GM19035 (cell line): ENCODE results near the gene GOLIM4.
"Not testable (repeated sequence)": the region's sequence is repeated elsewhere in the genome, so short reads cannot be mapped to it uniquely, and the experiment has no call there.

ENCODE experiments used
- ATAC-seq: cut with Tn5 transposase; IDR thresholded peaks from one replicate; pipeline ENCODE4 v1.9.1; 2021; ENCODE audit not compliant: unreplicated experiment

The GOLIM4 gene, protein sequence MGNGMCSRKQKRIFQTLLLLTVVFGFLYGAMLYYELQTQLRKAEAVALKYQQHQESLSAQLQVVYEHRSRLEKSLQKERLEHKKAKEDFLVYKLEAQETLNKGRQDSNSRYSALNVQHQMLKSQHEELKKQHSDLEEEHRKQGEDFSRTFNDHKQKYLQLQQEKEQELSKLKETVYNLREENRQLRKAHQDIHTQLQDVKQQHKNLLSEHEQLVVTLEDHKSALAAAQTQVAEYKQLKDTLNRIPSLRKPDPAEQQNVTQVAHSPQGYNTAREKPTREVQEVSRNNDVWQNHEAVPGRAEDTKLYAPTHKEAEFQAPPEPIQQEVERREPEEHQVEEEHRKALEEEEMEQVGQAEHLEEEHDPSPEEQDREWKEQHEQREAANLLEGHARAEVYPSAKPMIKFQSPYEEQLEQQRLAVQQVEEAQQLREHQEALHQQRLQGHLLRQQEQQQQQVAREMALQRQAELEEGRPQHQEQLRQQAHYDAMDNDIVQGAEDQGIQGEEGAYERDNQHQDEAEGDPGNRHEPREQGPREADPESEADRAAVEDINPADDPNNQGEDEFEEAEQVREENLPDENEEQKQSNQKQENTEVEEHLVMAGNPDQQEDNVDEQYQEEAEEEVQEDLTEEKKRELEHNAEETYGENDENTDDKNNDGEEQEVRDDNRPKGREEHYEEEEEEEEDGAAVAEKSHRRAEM

DNA sequence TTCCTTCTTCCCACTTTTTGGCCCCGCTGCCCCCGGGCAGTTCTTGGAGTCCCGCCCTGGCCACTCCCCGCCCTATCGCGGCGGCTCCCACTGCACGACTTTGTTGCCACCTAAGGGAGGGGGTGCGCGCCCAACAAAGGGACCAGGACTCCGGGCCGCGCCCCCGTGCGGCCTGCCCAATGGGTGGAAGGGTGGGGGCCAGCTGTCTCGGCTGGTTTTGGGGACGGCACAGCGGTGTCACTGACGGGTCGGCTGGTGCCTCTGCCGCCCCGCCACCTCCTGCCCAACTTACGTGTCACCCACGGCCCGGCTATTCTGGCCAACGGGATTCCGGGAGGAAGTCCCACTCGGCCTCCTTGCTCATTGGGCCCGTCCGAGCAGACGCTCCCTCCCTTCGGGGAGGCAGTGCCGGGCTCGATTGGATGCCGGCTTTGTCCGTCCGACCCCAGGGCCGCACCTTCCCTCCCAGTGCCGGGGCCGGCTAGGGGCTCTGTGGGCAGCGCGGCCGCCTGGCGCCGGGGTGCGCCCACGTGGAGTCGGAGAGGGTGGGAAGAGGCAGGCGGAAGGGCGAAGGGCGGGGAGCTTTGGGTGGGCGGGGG, at the start of gene GOLIM4:
GOLIM4 (minus strand) TSS at position 314 of the 599 bp plus-strand sequence. CDS start 639 bp downstream, outside the sequence.
- ATAC-seq = peak; percentile 82

DNA sequence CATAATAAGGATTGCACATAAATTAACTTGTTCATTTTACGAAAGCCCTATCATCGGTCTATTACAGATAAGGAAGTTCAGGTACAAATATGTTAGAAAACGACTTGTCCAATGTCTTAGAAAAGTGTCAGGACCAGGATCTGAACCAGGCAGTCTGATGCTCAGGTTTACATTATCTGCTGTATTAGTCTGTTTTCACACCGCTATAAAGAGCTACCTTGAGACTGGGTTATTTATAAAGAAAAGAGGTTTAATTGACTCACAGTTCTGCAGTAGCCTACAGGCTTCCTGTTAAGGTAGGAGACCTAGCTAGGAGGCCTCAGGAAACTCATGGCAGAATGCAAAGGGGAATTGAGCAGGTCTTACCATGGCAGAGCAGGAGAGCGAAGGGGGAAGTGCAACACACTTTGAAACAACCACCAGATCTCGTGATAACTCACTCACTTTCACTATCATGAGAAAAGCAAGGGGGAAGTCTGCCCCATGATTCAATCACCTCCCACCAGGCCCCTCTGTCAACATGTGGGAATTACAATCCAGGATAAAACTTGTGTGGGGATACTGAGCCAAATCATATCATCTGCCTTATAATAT, 45.8 kb upstream of the GOLIM4 start:
- ATAC-seq = no peak

DNA sequence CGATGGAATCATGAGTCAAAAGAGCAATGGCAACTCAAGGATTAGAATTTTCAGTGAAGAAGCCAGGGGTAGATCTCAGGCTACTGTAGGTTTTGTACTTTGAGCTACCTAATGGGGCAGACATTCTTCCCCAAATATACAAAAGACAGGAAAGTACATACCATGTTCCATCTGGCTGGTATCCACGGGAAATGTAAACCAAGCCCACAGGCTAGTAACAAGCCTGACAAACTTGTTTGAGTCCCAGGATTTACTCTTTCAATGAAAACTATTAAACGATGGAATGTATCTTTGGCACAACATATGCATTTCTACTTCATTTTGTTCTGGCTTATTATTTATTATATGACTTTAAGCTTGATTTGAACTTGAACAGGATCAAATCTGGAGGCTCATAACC, 44.2 kb upstream of the GOLIM4 start:
- no peak for ATAC-seq

DNA sequence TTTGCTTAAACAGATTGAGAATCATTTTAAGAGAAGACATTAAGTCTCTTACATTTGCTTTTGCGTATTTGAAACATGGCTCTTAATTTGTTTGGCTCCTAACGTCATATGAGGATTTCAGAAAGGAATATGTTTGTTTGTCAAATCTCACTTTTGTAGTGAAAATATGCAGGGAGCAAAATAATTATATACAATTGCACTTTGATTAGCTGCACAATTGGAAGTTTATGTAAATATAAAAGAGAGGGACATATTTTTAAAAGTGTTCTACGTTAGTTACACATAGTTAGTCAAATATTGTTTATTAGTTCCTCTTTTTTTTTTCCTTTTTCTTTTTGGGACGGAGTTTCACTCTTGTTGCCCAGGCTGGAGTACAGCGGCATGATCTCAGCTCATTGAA, 42.7 kb upstream of the GOLIM4 start:
- ATAC-seq = no peak

DNA sequence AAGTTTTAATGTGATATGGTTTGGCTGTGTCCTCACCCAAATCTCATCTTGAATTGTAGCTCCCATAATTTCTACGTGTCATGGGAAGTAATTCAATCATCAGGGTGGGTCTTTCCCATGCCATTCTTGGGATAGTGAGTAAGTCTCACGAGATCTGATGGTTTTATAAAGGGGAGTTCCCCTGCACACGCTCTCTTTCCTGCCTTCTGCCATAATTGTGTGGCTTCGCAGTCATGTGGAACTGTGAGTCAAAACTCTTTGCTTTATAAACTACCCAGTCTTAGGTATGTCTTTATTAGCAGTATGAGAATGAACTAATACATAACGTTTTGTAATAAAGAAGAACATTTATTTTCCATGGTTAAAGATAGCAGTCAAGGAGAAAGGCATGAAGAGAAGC, 39.2 kb upstream of the GOLIM4 start:
- ATAC-seq = no peak

DNA sequence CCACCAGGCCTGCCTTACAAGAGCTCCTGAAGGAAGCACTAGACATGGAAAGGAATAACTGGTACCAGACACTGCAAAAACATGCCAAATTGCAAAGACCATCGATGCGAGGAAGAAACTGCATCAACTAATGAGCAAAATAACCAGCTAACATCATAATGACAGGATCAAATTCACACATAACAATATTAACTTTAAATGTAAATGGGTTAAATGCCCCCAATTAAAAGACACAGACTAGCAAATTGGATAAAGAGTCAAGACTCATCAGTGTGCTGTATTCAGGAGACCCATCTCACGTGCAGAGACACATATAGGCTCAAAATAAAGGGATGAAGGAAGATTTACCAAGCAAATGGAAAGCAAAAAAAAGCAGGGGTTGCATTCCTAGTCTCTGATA, 34.5 kb upstream of the GOLIM4 start:
- ATAC-seq = not testable (repeated sequence)

DNA sequence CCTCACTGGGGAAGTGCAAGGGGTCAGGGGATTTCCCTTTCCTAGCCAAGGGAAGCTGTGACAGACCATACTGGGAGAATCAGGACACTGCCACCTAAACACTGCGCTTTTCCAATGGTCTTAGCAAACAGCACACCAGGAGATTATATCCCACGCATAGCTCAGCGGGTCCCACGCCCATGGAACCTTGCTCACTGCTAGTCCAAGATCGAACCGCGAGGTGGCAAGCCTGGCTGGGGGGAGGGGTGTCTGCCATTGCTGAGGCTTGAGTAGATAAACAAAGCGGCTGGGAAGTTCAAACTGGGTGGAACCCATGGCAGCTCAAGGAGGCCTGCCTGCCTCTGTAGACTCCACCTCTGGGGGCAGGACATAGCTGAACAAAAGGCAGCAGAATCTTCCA, 32.7 kb upstream of the GOLIM4 start:
- not testable (repeated sequence) for ATAC-seq

DNA sequence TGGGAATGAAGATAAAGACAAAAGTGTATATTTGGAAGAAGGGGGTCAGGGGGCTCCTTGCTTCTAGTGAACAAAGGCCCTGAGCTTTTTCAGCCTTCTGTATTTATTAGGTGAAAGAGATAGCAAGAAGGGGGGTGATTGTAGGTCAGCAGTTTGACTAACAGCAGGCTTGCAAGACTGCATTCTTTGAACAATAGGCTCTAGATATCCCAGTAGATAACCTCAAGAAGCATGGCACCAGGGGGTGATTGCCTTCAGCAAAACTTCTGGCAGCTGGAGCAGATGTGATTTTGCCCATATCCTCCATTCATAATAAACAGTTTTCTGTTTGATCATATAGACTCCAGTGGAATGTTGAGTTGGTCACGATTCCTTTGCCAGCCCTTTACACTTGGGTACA, 31.7 kb upstream of the GOLIM4 start:
- no peak for ATAC-seq

DNA sequence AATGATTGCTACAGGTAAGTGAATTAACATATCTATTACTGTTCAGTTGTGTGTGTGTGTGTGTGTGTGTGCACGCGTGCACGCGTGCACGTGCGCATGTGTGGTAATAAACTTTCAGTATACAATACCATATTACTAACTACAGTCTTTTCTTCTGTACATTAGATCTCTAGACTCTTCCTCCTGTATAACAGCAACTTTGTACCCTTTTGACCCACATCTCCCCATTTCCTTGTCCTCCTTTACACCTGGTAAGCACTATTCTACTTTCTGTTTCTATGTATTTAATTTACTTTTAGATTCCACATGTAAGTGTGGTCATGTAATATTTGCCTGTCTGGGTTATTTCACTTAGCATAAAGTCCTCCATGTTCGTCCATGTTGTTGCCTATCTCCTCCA, 29.1 kb upstream of the GOLIM4 start:
- no peak for ATAC-seq

DNA sequence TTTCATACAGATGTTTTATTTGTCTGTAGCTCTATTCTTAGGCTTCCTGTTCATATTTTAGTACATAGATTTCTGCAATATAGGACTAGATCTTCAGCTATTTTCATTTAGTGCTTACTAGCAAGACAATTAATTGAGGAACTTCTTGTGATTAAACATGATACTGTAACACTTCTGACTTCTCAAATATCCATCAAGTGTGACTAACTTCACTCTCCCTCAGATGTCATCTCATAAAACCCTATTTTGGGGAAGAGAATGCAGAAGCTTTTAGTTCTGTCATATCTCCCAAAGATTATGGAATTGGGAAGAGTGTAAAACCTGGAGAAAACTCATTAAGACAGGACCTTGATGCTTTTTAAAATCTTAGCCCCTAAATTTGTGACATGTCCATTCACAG, 28.6 kb upstream of the GOLIM4 start:
- ATAC-seq = no peak

DNA sequence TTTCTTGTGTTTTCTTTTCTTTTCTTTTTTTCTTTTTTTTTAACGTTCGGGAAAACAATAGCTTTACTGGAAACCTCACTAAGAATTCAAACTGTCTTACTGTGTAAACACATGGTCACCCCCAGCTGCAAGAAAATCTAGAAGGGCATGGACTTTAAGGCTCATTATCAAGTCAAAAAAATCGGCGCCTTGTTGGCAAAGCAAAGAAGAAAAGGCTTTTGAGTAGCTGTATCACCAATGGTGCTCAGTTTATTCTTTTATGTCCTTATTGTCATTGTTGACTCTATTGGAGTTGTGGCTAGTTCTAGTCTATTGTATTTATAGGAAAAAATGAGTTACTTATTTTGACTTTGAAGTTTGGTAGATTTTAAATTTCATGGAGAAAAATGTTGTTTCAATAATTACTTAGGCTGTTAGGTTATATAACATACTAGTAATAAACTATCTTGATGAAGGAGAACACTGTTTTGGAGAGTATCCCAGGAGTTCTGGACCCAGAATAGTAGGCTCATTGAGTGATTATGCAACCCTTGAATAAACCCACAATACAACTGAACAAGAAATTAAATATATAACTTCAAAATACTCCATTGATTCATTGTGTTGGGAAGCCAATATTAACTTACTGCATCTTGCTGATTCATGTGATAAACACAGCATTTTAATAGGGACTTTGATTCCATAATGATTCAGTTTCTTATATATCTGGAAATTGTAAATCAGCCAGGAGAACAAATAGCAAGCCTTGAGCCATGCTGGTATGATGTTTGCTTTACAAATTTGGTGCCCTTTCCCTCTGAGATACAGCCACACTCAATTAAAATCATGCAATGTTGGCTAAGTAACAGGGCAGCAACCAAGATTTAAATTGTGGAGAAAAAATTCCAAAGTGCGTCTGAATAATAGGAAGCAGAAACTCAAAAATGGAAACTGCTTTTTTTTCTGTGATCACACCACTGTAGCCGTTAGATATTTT, 27.8 kb upstream of the GOLIM4 start:
- ATAC-seq = no peak

DNA sequence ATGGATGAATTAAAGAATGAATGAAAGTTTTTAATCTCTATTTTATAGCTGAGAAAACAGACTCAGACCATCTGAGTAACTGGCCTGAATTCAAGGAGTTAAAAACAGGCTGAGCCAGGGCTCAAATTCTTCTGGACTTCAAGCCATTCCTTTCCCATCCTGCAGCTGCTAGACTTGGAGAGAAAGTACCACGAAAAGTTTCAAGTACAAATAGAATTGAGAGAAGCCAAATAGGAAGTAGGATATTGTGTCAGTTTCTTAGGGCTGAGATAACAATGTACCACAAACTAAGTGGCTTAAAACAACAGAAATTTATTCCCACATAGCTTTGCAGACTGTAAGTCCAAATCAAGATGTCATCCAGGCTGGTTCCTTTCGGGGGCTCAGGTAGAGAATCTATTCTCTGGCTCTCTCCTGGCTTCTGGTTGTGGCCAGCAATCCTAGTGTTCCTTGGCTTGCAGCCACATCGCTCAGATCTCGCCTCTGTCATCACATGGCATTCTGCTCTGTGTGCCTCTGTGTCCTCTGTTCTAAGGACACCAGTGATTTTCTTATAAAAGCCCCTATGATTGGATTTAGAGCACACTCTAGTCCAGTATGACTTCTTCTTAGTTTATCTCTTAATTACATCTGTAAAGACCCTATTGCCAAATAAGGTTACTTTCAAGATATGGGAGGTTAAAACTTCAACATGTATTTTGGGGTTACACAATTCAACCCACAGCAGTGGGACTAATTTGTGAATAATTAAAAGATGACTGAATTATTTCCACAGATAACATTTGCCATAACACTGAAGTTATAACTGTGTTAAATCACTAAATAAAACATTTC, 25.7 kb upstream of the GOLIM4 start:
- no peak for ATAC-seq

DNA sequence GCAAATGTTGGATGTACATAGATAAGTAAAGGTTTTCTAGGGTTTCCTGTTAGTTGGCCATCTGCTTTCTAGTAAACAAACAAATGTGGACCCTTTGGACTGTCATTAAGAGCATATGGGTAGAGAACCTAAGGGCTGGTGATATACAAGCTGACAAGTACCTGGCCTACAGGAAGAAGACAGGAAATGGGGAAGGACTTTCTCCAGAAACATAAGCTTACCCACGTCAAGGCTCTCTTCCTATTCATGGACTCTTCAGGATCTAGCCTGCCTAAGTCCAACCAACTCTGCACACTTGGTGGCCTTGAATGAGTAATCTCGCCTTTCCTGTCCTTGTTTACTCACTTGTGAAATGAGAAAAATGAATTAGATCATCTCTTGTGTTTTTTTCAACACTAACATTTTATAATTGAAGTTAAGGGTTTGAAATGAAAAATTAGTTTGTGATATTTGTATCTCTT, 22.2 kb upstream of the GOLIM4 start:
- ATAC-seq = no peak

DNA sequence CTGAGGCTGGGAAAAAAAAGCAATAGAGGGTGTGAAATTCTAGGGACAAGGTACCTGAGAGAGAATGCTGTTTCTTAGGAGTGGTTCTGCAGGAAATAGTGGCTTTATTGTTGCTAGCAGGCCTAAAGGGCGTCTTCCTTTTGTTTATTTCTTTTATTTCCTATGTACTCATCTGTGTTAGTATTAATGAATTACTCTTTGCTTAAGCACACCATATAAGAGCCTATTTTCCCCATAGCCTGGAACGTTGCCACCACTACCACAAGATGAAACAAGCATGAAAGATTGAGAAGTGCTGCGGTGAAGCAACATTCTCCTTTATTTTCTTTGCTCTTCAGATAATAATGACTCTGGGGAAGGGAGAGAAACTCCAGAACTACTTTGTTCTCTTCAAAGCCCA, 21.3 kb upstream of the GOLIM4 start:
- ATAC-seq = no peak

DNA sequence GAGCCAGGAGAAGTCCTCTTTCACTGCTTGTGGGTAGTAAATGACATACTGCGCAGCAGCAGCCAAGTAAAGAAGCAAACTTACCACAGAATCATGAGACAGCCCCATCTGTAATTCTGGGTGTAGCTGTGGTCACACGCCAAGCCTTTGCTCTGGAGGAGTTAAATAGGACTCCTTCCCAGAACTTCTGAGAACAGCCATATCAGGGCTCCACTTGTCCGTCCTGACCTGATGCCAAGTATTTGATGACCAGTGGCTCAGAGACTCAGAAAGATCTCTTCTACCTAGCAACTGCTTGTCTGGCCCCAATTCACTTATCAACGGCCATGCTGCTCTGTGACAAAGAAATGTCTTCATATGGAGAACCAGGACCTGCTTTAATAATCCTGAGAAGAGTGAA, 20.6 kb upstream of the GOLIM4 start:
- no peak for ATAC-seq

DNA sequence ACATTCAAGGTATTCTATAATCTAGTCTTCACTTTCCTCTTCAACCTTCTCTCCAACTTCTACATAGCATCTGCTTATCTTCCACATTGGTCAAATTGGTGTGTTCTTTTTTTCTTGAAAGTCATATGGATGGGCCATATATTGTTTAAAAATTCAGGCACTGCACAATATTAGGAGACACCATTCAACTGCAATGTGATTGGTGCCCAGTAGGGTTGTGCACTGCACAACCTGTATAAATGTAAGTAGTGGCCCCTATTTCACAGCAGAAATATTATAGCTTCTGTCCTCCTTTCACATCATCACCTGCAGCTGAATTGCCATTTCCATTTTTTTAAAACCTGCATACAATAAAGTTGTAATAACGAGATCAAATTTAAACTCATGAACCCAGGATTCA, 18.1 kb upstream of the GOLIM4 start:
- no peak for ATAC-seq

DNA sequence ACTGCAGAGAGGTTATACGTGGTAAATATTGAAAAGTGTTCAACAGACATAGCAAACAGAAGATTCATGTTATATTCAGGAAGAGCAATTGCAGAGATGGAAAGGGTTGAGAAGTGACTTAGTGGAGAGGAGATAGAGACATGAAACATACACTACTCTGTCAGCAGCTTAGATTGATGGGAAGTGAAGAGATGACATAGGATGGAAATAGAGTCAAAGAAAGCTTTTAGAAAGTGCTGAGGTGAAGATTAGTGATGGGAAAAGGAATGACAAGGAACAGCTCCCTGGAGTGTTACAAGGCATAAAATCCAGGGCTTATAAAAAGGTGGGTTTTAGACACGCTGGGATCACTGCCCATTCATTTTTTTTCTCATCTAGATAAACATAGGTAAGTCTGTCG, 17.2 kb upstream of the GOLIM4 start:
- ATAC-seq = no peak

DNA sequence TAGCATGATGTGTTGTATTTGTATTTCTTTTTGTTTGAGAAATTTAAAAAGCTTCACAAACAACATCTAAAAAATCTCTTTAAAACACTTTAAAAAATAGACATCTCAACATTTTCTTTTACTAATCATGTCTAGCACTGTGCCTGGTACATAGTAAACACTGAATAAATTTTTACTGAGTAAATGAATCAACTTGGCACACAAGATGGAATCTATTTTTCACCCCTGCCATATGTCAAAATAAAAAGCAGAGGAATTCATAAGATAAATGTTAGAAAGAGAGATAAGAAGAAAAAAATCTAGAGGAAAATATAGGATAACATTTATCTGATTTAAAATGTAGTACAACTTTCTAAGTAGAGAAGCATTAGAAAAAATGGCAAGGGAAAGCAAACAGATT, 8.6 kb upstream of the GOLIM4 start:
- ATAC-seq = no peak

DNA sequence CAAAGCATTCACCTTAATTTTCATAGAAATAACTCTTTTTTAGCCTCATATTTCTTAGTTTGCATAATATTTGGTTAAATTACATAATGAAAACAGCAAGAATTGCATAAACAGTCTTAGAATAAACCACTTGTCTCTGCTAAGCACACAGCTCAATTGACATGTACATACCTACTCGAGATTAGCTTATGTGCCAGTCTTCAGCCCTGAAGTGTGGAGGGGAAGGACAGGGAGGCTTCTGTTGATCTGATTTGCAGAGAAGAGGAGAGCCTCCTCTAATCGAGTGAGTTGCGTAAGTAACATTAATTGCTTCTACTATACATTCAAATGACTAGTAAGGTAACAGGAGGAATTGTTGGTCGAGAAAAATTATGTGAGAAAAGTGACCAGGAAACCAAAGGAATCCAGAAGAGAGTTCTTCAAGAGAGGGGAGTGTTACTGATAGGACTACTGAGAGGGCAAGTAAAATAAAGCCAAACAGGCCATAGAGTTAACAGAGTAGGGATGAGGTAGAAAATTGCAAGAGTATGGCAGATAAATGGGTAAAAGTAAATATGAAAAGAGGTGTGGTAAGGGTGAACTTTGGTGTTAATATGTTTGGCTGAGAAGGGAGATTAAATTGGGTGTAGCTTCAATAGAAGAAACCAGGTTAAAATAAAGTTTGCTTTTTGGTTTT, 7.1 kb upstream of the GOLIM4 start:
- no peak for ATAC-seq
